Epithelial cell of proximal tubule (primary cell): ENCODE results near the gene DKK2. TPM values are rescaled to one million over a fixed set of nuclear protein-coding genes. Genes with fewer than 3 reads are reported as not detected.

Experiments used
- DNase-seq: peaks from one replicate; pipeline ENCODE4 v3.0.0-alpha.2; 2011; ENCODE audit warnings: low read depth
- H3K4me3 ChIP-seq: 2 replicates; pipeline ENCODE4 v1.5.1; 2011; ENCODE audit warnings: low read depth, mild to moderate bottlenecking, low read length
- total RNA-seq: library from RNA; depleted of rRNA; stranded (reverse); fragments of >200 nt; gene quantifications from 2 replicates; pipeline ENCODE4 v1.2.3, GENCODE V29; 2015
- TF ChIP-seq, protein P1 (sequence below): conservative IDR thresholded peaks from 2 replicates; pipeline ENCODE4 v1.5.1; 2012; ENCODE audit warnings: low read depth, mild to moderate bottlenecking, low read length

DKK2 gene
- total RNA-seq, 1 donor from 2014 or later = 0.40 TPM

DNA sequence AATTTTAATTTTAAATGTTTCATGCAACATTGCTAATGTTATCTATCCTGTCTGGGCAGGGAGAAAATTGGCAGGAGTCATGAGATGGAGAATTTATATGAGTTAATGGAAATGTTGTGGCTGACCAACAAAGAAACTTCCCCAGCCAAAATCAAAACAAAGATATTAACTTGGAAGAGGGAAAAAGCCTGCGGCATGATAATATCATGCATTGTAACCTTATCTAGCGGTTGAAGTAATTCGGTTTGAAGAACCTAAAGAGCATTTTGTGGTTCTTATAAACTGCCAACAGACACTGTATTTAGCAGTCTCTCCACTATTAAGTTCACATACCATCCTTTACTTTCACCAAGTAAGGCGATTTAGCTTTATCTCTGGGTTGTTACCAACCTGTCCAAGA, 42.3 kb downstream of the DKK2 start:
- DNase-seq = no peak
- TF ChIP-seq, protein P1, sequence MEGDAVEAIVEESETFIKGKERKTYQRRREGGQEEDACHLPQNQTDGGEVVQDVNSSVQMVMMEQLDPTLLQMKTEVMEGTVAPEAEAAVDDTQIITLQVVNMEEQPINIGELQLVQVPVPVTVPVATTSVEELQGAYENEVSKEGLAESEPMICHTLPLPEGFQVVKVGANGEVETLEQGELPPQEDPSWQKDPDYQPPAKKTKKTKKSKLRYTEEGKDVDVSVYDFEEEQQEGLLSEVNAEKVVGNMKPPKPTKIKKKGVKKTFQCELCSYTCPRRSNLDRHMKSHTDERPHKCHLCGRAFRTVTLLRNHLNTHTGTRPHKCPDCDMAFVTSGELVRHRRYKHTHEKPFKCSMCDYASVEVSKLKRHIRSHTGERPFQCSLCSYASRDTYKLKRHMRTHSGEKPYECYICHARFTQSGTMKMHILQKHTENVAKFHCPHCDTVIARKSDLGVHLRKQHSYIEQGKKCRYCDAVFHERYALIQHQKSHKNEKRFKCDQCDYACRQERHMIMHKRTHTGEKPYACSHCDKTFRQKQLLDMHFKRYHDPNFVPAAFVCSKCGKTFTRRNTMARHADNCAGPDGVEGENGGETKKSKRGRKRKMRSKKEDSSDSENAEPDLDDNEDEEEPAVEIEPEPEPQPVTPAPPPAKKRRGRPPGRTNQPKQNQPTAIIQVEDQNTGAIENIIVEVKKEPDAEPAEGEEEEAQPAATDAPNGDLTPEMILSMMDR = no peak
- H3K4me3 ChIP-seq = no peak overlapping the region

DNA sequence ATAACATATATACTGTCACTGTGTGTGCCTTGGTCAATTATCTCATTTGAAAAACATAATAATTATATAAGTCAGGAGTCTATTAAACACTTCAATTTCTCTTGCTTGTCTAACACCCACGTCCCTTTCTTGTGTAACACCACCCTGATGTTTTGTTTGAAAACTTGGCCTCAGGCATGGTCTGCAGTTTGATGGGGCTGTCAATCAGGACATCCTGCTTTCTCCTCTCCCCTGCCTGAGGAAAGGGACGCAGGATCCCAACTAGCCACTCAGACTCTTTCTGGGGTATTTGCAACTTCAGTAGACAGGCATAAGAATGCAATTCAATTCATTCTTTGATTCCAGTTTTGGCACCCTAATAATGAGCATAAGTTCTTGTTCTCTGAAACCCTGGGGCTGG, 48.8 kb downstream of the DKK2 start:
- TF ChIP-seq, protein P1 = no peak
- H3K4me3 ChIP-seq = no peak overlapping the region
- DNase-seq = no peak

DNA sequence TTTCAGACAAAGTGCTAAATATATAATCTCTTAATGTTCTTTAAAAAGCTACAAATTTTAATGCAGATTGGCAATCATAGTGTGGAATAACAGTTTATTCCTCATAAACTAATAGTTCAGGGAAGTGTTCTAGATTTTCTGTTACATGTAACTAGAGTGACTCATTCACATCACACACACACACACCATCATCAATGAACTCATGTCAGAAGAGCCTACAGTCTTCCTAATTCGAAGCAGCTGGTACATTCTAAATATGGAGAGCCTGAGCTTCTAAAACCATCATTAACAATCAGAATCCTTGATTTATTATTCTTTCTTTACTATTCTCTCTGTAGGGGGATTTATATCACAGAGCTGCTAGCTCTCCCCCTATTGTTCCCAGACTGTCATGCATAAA, 49.6 kb downstream of the DKK2 start:
- TF ChIP-seq, protein P1 = no peak
- H3K4me3 ChIP-seq = no peak overlapping the region
- no peak for DNase-seq

DNA sequence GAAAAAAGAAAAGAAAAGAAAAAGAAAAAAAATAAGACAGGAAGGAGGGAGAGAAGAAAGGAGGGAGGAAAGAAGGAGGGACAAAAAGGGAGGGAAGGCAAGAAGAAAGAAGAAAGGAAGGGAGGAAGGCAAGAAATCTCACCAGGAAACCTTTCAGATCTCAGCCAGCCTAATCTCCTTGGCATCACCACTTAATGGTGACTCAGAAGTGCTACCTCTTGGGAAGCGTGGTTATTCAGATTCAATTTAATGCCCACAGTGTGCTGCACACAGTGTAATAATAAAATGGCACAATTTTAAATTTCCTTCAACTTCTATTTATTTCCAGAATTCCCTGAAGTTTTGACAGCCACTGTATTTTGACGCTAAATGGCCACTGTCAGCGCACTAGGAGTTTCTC, 50.3 kb downstream of the DKK2 start:
- no peak overlapping the region for H3K4me3 ChIP-seq
- TF ChIP-seq, protein P1 = no peak
- DNase-seq = no peak

DNA sequence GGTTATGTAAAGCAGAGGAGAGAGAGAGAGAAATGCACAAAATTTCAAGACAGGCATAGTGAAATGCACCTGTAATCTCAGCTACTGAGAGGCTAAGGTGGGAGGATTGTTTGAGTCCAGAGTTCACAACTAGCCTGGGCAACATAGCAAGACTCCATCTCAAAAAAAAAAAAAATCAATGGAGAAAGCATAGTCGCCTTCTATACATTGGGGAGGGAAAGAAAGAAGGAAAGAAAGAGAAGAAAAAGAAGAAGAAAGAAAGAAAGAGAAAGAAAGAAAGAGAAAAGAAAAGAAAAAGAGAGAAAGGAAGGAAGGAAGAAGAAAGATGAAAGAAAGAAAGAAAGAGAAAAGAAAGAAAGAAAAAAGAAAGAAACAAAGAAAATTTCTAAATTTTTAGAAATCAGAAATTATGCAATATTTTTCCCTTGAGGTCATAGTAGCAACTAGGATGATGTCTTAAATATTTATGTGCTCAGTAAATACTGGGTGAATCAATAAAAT, 53.4 kb downstream of the DKK2 start:
- no peak overlapping the region for H3K4me3 ChIP-seq
- TF ChIP-seq, protein P1 = no peak
- no peak for DNase-seq

GRCh38 chr4:106981431-106981830, 54.7 kb downstream of the DKK2 start:
- no peak overlapping the region for H3K4me3 ChIP-seq
- TF ChIP-seq, protein P1 = no peak
- DNase-seq = no peak

GRCh38 chr4:106979476-106979875, 56.6 kb downstream of the DKK2 start:
- TF ChIP-seq, protein P1 = no peak

More at GRCh38 chr4:106979476-106979875, 56.6 kb downstream of the DKK2 start:
- no peak overlapping the region for H3K4me3 ChIP-seq
- no peak for DNase-seq
